Activated T-cell treated with anti-CD3 and anti-CD28 coated beads for 24 hours (primary cell): Measurements from ENCODE around the gene DKK2.

Source experiments
- DNase-seq: peaks from one replicate; pipeline ENCODE4 v3.0.0-alpha.2; 2020; ENCODE audit warnings: low read depth

DKK2 gene

GRCh38 chr4:107017443-107018343 lies 18.4 kb downstream of the DKK2 start:
- no peak for DNase-seq

- no peak for DNase-seq
Measured at GRCh38 chr4:107011312-107011711, 24.8 kb downstream of the DKK2 start.

- DNase-seq, result no peak
Measured at GRCh38 chr4:107009196-107009968, 26.7 kb downstream of the DKK2 start.

- no peak for DNase-seq
Measured at GRCh38 chr4:107008115-107008514, 28.0 kb downstream of the DKK2 start.

- no peak for DNase-seq
Measured at GRCh38 chr4:107006218-107006617, 29.9 kb downstream of the DKK2 start.

- no peak for DNase-seq
Measured at GRCh38 chr4:106996490-106996889, 39.6 kb downstream of the DKK2 start.

GRCh38 chr4:106993827-106994226 lies 42.3 kb downstream of the DKK2 start:
- no peak for DNase-seq

GRCh38 chr4:106987311-106987710 lies 48.8 kb downstream of the DKK2 start:
- no peak for DNase-seq

- DNase-seq, result no peak
Measured at GRCh38 chr4:106986486-106986885, 49.6 kb downstream of the DKK2 start.

GRCh38 chr4:106985830-106986229 lies 50.3 kb downstream of the DKK2 start:
- DNase-seq, result no peak

- DNase-seq, result no peak
Measured at GRCh38 chr4:106982711-106983211, 53.4 kb downstream of the DKK2 start.

GRCh38 chr4:106981431-106981830 lies 54.7 kb downstream of the DKK2 start:
- no peak for DNase-seq

GRCh38 chr4:106979476-106979875 lies 56.6 kb downstream of the DKK2 start:
- no peak for DNase-seq

GRCh38 chr4:106978046-106978774 lies 57.9 kb downstream of the DKK2 start:
- no peak for DNase-seq

GRCh38 chr4:106971636-106972035 lies 64.5 kb downstream of the DKK2 start:
- no peak for DNase-seq

- no peak for DNase-seq
Measured at GRCh38 chr4:106967892-106968291, 68.2 kb downstream of the DKK2 start.

- no peak for DNase-seq
Measured at GRCh38 chr4:106953036-106953705, 82.9 kb downstream of the DKK2 start.

GRCh38 chr4:106951891-106952290 lies 84.2 kb downstream of the DKK2 start:
- DNase-seq, result no peak

- no peak for DNase-seq
Measured at GRCh38 chr4:106941841-106942240, 94.3 kb downstream of the DKK2 start.

GRCh38 chr4:106930522-106930921 lies 105.6 kb downstream of the DKK2 start:
- DNase-seq, result no peak

- no peak for DNase-seq
Measured at GRCh38 chr4:106929248-106929647, 106.9 kb downstream of the DKK2 start.

GRCh38 chr4:106914223-106914622 lies 121.9 kb downstream of the DKK2 start:
- no peak for DNase-seq
